ENCODE results near the gene PLA2G6.
A peak's percentile ranks its signal among the peaks of the same experiment; 100 is the strongest.

PLA2G6 gene

DNA sequence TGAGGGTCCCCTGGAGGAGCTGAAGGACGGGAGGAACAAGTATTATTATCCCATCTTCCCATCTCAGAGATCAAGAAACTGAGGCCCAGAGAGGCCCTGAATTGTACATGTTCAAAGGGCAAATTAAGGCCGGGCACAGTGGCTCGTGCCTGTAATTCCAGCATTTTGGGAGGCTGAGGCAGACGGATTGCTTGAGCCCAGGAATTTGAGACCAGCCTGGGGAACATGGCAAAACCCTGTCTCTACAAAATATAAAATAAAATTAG lies 8.1 kb downstream of the PLA2G6 start:
- TF ChIP-seq, protein P1, sequence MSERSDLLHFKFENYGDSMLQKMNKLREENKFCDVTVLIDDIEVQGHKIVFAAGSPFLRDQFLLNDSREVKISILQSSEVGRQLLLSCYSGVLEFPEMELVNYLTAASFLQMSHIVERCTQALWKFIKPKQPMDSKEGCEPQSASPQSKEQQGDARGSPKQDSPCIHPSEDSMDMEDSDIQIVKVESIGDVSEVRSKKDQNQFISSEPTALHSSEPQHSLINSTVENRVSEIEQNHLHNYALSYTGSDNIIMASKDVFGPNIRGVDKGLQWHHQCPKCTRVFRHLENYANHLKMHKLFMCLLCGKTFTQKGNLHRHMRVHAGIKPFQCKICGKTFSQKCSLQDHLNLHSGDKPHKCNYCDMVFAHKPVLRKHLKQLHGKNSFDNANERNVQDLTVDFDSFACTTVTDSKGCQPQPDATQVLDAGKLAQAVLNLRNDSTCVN (tag by site-specific recombination; optimal IDR thresholded peaks at IDR 0.05): no peak
- no peak for TF ChIP-seq HOXA7 (CRISPR knock-in tag; IDR thresholded peaks at IDR 0.05; ENCODE audit: borderline replicate concordance)
- TF ChIP-seq, protein P2, sequence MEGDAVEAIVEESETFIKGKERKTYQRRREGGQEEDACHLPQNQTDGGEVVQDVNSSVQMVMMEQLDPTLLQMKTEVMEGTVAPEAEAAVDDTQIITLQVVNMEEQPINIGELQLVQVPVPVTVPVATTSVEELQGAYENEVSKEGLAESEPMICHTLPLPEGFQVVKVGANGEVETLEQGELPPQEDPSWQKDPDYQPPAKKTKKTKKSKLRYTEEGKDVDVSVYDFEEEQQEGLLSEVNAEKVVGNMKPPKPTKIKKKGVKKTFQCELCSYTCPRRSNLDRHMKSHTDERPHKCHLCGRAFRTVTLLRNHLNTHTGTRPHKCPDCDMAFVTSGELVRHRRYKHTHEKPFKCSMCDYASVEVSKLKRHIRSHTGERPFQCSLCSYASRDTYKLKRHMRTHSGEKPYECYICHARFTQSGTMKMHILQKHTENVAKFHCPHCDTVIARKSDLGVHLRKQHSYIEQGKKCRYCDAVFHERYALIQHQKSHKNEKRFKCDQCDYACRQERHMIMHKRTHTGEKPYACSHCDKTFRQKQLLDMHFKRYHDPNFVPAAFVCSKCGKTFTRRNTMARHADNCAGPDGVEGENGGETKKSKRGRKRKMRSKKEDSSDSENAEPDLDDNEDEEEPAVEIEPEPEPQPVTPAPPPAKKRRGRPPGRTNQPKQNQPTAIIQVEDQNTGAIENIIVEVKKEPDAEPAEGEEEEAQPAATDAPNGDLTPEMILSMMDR (tag by site-specific recombination; IDR thresholded peaks at IDR 0.05): no peak
- TF ChIP-seq ZNF426 (tag by site-specific recombination; IDR thresholded peaks at IDR 0.05): no peak
- TF ChIP-seq ZNF366 (tag by site-specific recombination; conservative IDR thresholded peaks at IDR 0.05): no peak
- TF ChIP-seq ZBTB8A (tag by site-specific recombination; IDR thresholded peaks at IDR 0.05): no peak
- TF ChIP-seq, protein P3, sequence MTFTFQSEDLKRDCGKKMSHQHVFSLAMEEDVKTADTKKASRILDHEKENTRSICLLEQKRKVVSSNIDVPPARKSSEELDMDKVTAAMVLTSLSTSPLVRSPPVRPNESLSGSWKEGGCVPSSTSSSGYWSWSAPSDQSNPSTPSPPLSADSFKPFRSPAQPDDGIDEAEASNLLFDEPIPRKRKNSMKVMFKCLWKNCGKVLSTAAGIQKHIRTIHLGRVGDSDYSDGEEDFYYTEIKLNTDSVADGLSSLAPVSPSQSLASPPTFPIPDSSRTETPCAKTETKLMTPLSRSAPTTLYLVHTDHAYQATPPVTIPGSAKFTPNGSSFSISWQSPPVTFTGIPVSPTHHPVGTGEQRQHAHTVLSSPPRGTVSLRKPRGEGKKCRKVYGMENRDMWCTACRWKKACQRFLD (tag by site-specific recombination; IDR thresholded peaks at IDR 0.05): no peak
- no peak for TF ChIP-seq ZNF416 (tag by site-specific recombination; IDR thresholded peaks at IDR 0.05)
- no peak for TF ChIP-seq REPIN1 (tag by site-specific recombination; IDR thresholded peaks at IDR 0.05; ENCODE audit: low read depth)
- Histone ChIP-seq H3K36me3 (ENCODE audit: control insufficient read depth in 2 of 2, insufficient read depth in 1 of 2, low read length in 2 of 2) (peaks cover 0 to 8% of the 10 kb centered on the region in 2 experiments; a peak in 1 of 3 replicates), H3K9me3 (ENCODE audit: control insufficient read depth, insufficient read depth, low read depth, low read length) (no peaks in the 10 kb centered on the region), H3K4me3 (ENCODE audit: low read depth, low read length) (no peak overlapping the region), H3K4me1 (ENCODE audit: control insufficient read depth, insufficient read depth, low read length) (peaks cover 6% of the 10 kb centered on the region), H3K27ac (ENCODE audit: extremely low read depth, low read depth, low read length) (no peak overlapping the region)
- CTCF ChIA-PET: interaction anchor here (0.9 to 1.3 kb wide), 2 partner anchors 59 to 75 kb away, joined by 3 read pairs; no protein-coding TSS in a partner anchor
- POLR2A ChIA-PET: interaction anchor here (0.6 kb wide), 1 partner anchor 26 kb away, joined by 4 read pairs; no protein-coding TSS in a partner anchor

DNA sequence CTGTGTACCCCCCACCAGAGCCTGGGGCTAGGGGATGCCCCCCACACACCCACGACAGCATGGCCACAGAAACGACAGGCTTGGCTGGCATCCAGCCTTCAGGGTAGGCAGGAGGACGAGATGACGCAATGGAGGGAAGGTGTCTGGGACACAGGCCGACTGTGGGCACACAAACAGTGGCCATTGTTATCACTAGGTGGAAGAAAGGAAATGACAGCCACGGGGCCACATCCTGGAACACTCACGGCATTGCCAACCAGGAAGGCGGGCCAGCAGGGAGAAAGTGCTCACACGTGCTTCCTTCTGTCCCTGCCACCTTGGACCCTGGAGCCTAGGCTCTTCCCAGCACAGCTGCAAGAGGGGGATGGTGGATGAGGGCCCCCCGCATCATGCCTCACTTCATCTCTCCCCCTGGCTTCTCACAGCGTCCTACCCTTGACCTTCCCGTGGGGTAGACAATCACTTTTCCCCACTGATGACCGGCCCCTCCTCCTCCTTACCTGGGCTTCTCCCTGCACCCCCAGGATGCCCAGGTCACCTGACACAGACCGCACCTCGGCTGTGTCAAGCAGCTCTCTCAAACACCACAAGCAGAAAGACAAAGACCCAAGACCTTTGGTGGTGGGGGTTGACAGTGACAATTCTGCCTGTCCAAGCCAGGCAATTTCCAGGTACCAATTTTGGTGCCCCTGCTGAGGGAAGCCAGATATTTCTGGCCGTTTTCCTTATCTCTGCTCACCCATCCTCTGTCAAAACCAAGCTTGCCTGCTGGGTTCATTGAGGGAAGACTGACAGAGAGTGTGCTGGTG lies 8.6 kb downstream of the PLA2G6 start:
- CTCF ChIA-PET: interaction anchor here (0.9 kb wide), 1 partner anchor 74 kb away, joined by 3 read pairs; no protein-coding TSS in a partner anchor

More for the DNA sequence above, 8.6 kb downstream of the PLA2G6 start:
- Histone ChIP-seq H3K9me3 (ENCODE audit: control insufficient read depth, insufficient read depth, low read depth, low read length) (no peaks in the 10 kb centered on the region), H3K4me1 (ENCODE audit: control insufficient read depth, insufficient read depth, low read length) (peaks cover 4% of the 10 kb centered on the region), H3K36me3 (ENCODE audit: control insufficient read depth in 2 of 2, insufficient read depth in 1 of 2, low read length in 2 of 2) (peaks cover 0 to 12% of the 10 kb centered on the region in 2 experiments; a peak in 1 of 3 replicates), H3K27ac (ENCODE audit: extremely low read depth, low read depth, low read length) (no peak overlapping the region), H3K4me3 (ENCODE audit: low read depth, low read length) (no peak overlapping the region)
- POLR2A ChIA-PET: interaction anchor here (0.6 kb wide), 1 partner anchor 25 kb away, joined by 4 read pairs; no protein-coding TSS in a partner anchor
- TF ChIP-seq MYNN (tag by site-specific recombination; IDR thresholded peaks at IDR 0.05; ENCODE audit: borderline replicate concordance) (no peak), SALL2 (tag by site-specific recombination; IDR thresholded peaks at IDR 0.05; ENCODE audit: borderline replicate concordance) (no peak), ZNF677 (tag by site-specific recombination; IDR thresholded peaks at IDR 0.05) (no peak), ZFHX2 (tag by site-specific recombination; conservative IDR thresholded peaks at IDR 0.05) (0 out of 2 replicates have a peak, but pooled peaks have one; percentile 16)
- TF ChIP-seq, protein P4, sequence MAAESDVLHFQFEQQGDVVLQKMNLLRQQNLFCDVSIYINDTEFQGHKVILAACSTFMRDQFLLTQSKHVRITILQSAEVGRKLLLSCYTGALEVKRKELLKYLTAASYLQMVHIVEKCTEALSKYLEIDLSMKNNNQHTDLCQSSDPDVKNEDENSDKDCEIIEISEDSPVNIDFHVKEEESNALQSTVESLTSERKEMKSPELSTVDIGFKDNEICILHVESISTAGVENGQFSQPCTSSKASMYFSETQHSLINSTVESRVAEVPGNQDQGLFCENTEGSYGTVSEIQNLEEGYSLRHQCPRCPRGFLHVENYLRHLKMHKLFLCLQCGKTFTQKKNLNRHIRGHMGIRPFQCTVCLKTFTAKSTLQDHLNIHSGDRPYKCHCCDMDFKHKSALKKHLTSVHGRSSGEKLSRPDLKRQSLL (tag by site-specific recombination; IDR thresholded peaks at IDR 0.05): no peak
- TF ChIP-seq, protein P5, sequence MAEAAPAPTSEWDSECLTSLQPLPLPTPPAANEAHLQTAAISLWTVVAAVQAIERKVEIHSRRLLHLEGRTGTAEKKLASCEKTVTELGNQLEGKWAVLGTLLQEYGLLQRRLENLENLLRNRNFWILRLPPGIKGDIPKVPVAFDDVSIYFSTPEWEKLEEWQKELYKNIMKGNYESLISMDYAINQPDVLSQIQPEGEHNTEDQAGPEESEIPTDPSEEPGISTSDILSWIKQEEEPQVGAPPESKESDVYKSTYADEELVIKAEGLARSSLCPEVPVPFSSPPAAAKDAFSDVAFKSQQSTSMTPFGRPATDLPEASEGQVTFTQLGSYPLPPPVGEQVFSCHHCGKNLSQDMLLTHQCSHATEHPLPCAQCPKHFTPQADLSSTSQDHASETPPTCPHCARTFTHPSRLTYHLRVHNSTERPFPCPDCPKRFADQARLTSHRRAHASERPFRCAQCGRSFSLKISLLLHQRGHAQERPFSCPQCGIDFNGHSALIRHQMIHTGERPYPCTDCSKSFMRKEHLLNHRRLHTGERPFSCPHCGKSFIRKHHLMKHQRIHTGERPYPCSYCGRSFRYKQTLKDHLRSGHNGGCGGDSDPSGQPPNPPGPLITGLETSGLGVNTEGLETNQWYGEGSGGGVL (tag by site-specific recombination; IDR thresholded peaks at IDR 0.05): peak; percentile 35; the same call in 1 of the 2 replicates
- TF ChIP-seq, protein P6, sequence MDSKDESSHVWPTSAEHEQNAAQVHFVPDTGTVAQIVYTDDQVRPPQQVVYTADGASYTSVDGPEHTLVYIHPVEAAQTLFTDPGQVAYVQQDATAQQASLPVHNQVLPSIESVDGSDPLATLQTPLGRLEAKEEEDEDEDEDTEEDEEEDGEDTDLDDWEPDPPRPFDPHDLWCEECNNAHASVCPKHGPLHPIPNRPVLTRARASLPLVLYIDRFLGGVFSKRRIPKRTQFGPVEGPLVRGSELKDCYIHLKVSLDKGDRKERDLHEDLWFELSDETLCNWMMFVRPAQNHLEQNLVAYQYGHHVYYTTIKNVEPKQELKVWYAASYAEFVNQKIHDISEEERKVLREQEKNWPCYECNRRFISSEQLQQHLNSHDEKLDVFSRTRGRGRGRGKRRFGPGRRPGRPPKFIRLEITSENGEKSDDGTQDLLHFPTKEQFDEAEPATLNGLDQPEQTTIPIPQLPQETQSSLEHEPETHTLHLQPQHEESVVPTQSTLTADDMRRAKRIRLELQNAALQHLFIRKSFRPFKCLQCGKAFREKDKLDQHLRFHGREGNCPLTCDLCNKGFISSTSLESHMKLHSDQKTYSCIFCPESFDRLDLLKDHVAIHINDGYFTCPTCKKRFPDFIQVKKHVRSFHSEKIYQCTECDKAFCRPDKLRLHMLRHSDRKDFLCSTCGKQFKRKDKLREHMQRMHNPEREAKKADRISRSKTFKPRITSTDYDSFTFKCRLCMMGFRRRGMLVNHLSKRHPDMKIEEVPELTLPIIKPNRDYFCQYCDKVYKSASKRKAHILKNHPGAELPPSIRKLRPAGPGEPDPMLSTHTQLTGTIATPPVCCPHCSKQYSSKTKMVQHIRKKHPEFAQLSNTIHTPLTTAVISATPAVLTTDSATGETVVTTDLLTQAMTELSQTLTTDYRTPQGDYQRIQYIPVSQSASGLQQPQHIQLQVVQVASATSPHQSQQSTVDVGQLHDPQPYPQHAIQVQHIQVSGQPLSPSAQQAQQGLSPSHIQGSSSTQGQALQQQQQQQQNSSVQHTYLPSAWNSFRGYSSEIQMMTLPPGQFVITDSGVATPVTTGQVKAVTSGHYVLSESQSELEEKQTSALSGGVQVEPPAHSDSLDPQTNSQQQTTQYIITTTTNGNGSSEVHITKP (tag by site-specific recombination; IDR thresholded peaks at IDR 0.05): peak; percentile 53; the same call in 1 of the 2 replicates
- TF ChIP-seq, protein P7, sequence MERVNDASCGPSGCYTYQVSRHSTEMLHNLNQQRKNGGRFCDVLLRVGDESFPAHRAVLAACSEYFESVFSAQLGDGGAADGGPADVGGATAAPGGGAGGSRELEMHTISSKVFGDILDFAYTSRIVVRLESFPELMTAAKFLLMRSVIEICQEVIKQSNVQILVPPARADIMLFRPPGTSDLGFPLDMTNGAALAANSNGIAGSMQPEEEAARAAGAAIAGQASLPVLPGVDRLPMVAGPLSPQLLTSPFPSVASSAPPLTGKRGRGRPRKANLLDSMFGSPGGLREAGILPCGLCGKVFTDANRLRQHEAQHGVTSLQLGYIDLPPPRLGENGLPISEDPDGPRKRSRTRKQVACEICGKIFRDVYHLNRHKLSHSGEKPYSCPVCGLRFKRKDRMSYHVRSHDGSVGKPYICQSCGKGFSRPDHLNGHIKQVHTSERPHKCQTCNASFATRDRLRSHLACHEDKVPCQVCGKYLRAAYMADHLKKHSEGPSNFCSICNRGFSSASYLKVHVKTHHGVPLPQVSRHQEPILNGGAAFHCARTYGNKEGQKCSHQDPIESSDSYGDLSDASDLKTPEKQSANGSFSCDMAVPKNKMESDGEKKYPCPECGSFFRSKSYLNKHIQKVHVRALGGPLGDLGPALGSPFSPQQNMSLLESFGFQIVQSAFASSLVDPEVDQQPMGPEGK (tag by site-specific recombination; IDR thresholded peaks at IDR 0.05): peak; percentile 37; the same call in 1 of the 2 replicates
